NCI-H82 treated with DMSO at 0.1 percent for 48 hours (cell line): ENCODE data around the gene SEPTIN5.

Experiments used
- DNase-seq: peaks from one replicate; lab custom pipeline; 2025; ENCODE audit not compliant: unreplicated experiment; lab: John Stamatoyannopoulos, UW

Gene SEPTIN5

GRCh38 chr22:19760058-19760950 lies 46.0 kb downstream of the SEPTIN5 start, which contains the start of gene TBX1:
Gene TBX1 (plus strand): TSS chr22:19760778. CDS start chr22:19760844, 66 bp downstream.
- DNase-seq, result no peak

GRCh38 chr22:19760951-19761724 lies 46.8 kb downstream of the SEPTIN5 start:
- no peak for DNase-seq

- DNase-seq, result no peak
These were observed 47.6 kb downstream of the SEPTIN5 start for GRCh38 chr22:19761725-19762567.

GRCh38 chr22:19762568-19763457 lies 48.5 kb downstream of the SEPTIN5 start:
- no peak for DNase-seq

- DNase-seq, result no peak
These were observed 49.4 kb downstream of the SEPTIN5 start for GRCh38 chr22:19763458-19764298.

- DNase-seq, result no peak
These were observed 49.9 kb downstream of the SEPTIN5 start for GRCh38 chr22:19764299-19764593.

GRCh38 chr22:19764636-19765476 lies 50.6 kb downstream of the SEPTIN5 start:
- no peak for DNase-seq

- DNase-seq, result no peak
These were observed 51.4 kb downstream of the SEPTIN5 start for GRCh38 chr22:19765477-19766239.

GRCh38 chr22:19766240-19766510 lies 51.9 kb downstream of the SEPTIN5 start:
- DNase-seq, result no peak

GRCh38 chr22:19766511-19767426 lies 52.5 kb downstream of the SEPTIN5 start:
- no peak for DNase-seq

GRCh38 chr22:19767427-19768341 lies 53.4 kb downstream of the SEPTIN5 start:
- DNase-seq, result no peak

- DNase-seq, result no peak
These were observed 55.1 kb downstream of the SEPTIN5 start for GRCh38 chr22:19769393-19769715.

- no peak for DNase-seq
These were observed 56.3 kb downstream of the SEPTIN5 start for GRCh38 chr22:19770349-19771220.

- no peak for DNase-seq
These were observed 58.0 kb downstream of the SEPTIN5 start for GRCh38 chr22:19772422-19772672.
